ENCODE results near the gene MIEF2. TPM values are rescaled to one million over a fixed set of nuclear protein-coding genes. Genes with fewer than 3 reads are reported as not detected.

MIEF2 gene
- total RNA-seq, 1 donor from 2014 or later: 9.8 TPM

DNA sequence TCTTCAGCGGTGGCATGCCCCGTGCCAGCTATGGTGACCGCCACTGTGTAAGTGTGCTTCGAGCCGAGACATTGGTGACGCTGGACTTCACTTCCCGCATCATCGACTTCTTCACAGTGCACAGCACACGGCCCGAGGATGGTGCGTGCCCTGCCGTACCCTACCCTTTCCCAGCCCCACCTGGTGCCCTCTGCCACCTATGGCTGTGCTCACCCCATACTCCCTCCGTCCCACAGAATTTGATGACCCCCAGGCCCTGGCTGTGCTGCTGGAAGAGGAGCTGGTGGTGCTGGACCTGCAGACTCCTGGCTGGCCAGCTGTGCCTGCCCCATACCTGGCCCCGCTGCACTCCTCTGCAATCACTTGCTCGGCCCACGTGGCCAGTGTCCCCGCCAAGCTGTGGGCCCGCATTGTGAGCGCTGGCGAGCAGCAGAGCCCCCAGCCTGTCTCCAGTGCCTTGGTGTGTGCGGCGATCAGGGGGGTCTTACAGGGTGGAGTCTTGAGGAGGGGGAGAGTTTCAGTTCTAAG is 25.5 kb upstream of the MIEF2 start:
- DNase-seq (ENCODE audit: low spot score): no peak

- peak; percentile 70 for DNase-seq (ENCODE audit: low spot score)
Measured at GRCh38 chr17:18235743-18236256, 24.7 kb upstream of the MIEF2 start.

- DNase-seq (ENCODE audit: low spot score): no peak
Measured at GRCh38 chr17:18236494-18236893, 24.0 kb upstream of the MIEF2 start.

DNA sequence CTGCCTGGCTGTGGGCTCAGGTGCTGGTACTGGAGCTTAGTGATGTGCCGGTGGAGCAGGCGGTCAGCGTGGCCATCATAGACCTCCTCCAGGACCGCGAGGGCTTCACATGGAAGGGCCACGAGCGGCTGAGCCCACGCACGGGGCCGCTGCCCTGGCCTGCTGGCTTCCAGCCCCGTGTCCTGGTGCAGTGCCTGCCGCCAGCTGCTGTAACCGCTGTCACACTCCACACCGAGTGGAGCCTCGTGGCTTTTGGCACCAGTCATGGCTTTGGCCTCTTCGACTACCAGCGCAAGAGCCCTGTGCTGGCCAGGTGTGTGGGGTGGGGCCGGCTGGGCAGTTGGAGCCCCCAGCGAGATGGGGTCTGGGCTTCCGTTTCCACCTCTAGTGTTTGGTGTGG is 23.0 kb upstream of the MIEF2 start:
- DNase-seq (ENCODE audit: low spot score): no peak

GRCh38 chr17:18238299-18238698 is 22.2 kb upstream of the MIEF2 start:
- no peak for DNase-seq (ENCODE audit: low spot score)

GRCh38 chr17:18240449-18240848 is 20.0 kb upstream of the MIEF2 start:
- no peak for DNase-seq (ENCODE audit: low spot score)

GRCh38 chr17:18241229-18241871 is 19.1 kb upstream of the MIEF2 start:
- DNase-seq (ENCODE audit: low spot score): no peak

DNA sequence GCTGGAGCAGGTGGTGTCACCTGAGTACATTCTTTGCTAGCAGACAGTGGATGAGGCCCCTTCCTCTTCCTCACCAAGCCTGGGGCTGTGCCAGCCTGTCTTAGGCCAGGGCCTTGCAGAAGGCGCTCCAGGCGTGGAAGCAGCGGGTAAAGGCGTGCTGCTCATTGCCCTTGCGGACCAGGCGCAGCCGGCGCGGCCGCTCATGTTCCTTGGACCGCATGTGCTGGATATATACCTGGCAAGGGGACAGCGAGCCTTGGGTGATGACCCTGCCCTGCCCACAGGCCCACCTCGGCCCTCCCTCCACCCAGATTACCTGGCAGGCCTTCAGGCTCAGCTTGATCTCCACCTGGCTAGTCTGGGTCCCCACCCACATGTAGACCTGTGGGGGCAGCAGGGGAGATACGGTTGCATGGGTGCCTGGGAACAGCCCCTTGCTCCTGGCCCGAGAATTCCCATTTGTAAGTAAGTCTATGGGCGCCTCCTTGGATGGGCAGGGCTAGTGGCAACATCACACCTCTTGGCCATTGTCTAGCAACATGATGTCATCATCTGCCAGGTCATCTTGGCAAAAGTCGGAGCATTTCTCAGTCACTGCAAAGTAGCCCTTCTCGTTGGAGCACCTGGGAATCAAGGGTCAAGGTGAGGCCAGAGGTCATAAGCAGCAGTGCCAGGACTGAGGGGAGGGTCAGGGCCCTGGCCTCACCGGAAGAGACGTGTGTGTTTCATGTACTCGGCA is 15.3 kb upstream of the MIEF2 start:
- DNase-seq (ENCODE audit: low spot score): no peak

DNA sequence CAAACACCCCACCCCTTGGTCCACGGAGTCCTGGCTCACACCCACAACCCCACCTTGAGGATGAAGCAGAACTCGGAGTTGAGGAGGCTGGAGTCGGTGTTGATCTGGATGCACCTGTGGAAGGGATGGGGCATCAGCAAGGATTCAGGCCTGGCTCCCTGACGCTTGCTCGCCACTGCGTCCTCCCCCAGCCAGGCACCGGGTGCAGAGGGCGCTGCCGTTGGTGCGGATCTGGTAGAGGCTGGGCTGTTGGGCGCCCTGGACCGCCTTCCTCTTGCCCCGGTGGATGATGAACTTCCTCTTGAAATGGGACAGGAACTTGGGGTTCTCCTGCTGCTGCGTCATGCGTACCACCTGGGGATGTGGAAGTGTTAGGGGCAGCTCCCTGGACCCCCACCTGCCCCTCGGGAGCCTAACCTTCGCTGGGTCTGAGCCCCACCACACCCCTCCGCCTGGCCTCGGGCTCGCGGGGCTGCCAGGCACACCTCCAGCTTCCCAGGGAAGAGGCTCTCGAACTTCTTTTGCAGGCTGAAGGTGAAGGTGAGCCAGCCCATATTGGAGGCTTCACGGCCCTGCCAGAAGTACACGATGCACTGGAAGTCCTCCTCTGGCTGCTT is 14.2 kb upstream of the MIEF2 start:
- no peak for DNase-seq (ENCODE audit: low spot score)

- DNase-seq (ENCODE audit: low spot score): peak; percentile 83
Measured at GRCh38 chr17:18246880-18247612, 13.4 kb upstream of the MIEF2 start.

DNA sequence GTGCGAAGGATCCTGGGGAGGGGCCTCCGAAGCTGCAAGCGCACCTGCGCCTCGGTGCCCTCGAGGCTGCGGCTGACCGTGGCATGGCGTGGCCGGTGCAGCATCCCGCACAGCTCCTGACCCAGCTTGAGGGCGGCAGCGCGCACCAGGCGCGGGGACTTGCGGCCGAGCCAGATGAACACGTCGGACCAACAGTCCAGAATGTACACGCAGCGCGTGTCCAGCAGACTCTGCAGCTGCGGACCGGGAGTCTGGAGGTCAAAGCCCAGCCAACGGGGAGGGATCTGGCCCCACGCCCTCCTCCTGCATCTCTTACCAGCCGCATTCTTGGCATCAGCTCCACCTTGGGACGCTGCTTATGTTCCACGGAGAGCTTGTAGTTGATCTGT is 12.9 kb upstream of the MIEF2 start:
- DNase-seq (ENCODE audit: low spot score): no peak

DNA sequence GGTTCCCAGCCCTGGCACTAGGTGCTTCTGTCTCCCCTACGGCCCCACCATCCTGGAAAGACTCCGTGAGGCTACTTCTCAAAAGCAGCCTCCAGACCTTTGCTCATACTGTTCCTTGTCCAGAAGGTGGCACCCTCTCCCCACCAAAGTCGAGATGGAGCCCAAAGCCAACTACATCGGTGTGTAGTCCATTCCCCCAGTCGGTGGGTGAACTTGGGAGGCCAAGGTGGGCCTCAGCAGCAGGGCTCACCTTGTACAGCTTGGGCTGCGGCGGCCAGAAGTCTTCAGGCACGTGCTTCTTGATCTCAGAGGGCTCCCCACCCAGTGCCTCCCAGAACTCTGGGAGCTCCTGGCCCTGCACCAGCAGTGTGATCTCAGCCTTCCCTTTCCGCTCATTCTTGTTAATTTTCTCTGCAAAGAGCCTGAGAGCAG is 12.1 kb upstream of the MIEF2 start:
- DNase-seq (ENCODE audit: low spot score): peak; percentile 76

DNA sequence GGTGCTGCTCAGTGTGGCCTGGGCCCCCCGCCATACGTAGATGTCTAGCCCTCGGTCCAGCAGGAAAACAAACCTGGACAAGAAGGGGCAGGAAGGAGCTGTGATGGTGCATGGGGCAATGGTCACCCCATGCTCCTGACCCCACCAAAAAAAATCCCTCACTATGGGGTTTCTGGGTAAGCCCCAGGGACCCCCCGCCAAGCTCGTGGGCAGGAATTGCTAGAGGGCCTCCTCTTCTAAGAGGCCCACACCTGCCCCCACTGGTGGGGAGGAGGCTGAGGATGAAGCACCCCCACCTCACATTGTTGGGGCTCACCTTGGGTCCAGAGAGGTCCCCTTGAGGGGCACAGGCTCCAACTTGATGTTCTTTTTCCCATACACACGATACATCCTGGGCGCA is 11.7 kb upstream of the MIEF2 start:
- DNase-seq (ENCODE audit: low spot score): no peak

DNA sequence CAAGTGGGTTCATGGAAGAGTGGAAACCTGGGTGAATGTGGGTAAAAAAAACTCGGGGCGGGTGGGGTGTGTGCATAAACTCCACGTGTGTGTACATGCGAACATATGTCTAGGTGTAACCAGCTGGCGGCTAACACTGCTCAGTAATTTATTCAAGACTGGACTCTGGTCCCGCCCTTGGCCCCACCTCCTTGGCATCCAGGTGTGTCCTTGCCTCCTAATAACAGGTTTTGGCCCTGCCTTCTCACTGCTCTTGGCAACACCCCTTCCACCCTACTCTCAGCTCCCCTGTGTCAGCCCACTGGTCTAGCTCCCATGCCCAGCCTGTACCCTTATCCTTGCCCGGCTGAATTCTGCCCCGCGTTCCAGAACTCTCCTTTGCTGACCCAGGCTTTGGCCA is 10.2 kb upstream of the MIEF2 start:
- no peak for DNase-seq (ENCODE audit: low spot score)

GRCh38 chr17:18250708-18251107 is 9.8 kb upstream of the MIEF2 start:
- DNase-seq (ENCODE audit: low spot score): no peak

GRCh38 chr17:18251204-18251603 is 9.3 kb upstream of the MIEF2 start:
- no peak for DNase-seq (ENCODE audit: low spot score)

- no peak for DNase-seq (ENCODE audit: low spot score)
Measured at GRCh38 chr17:18252160-18252559, 8.3 kb upstream of the MIEF2 start.

GRCh38 chr17:18253187-18253884 is 7.1 kb upstream of the MIEF2 start:
- DNase-seq (ENCODE audit: low spot score): no peak

DNA sequence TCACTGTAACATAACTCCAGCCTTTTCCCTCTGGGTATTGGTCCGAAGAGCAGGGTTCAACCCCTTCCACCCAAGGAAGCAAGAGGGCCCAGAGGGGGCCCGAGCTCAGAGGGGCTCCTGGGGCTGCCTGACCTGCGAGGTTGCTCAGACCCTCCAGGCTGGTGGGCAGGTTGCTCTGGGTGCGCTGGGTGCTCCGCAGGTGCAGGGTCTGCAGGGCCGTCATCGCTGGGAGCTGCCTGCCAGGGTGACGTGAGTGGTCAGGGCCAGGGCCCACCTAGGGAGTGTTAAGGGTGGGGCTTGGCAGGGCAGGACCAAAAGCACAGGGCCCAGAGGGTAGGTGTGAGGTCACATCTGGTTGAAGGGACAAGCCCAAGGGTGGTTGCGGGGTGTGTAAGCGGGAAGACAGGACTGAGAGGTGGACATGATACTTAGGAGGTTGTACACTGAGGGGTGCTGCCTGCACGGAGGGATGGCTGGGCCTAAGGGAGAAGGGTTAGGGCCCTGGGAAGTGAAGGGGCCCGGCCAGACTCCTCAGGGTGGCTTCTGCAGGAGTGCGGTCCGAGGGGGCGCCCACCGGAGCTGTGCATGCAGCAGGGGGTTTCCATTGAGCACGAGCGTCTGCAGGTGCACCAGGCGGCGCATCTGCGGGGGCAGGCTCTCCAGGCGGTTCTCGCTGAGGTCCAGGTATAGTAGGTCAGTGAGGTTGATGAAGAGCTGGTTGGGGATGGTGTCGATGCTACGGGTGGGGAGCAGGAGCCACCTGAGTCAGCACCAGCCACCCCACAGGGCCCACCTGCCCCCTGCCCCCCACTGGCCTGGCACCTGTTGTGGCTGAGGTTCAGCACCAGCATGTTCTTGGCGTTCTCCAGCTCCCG is 6.3 kb upstream of the MIEF2 start:
- no peak for DNase-seq (ENCODE audit: low spot score)

GRCh38 chr17:18254888-18255649 is 5.4 kb upstream of the MIEF2 start:
- DNase-seq (ENCODE audit: low spot score): no peak
